GM18526 (cell line): Measurements from ENCODE around the gene DNAJA4.

ENCODE experiments used
- POLR2A ChIP-seq: IDR thresholded peaks from 3 replicates; pipeline ENCODE4 v1.6.1; 2011; ENCODE audit not compliant: insufficient read length; ENCODE audit errors: extremely low read depth

DNAJA4 gene

DNA sequence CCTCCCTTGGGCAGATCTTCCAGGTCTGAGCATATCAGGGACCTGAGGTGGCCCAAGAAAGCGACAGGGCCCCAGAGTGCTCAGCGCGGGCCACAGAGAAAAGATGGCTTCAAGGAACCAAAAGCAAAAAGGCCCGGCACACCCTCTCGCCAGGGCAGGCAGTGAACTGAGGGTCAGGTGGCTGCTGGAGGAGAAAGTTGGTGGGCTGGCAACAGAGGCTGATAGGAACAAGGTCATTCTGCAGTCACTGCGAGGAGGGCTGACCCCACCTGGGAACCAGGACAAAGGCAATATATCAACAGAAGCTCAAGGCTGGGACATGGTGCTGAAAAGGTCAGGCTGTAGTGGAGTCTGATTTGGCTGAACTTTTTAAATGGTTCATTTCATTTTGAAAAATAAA is 27.2 kb upstream of the DNAJA4 start:
- no peak for TF ChIP-seq POLR2A

DNA sequence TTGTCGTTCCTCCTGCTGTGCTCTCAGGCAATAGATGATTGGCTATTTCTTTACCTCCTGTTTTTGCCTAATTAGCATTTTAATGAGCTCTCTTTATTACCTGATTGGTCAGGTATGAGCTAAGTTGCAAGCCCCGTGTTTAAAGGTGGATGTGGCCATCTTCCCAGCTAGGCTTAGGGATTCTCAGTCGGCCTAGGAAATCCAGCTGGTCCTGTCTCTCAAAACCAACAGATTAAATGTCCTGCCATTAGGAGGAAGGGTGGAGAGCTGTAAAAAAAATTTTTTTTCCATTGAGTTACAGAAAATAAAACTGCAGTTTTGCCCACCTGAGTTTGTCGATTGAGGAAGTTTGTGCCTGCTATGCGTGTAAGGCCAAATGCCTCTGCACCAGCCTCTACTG is 24.6 kb upstream of the DNAJA4 start:
- no peak for TF ChIP-seq POLR2A

DNA sequence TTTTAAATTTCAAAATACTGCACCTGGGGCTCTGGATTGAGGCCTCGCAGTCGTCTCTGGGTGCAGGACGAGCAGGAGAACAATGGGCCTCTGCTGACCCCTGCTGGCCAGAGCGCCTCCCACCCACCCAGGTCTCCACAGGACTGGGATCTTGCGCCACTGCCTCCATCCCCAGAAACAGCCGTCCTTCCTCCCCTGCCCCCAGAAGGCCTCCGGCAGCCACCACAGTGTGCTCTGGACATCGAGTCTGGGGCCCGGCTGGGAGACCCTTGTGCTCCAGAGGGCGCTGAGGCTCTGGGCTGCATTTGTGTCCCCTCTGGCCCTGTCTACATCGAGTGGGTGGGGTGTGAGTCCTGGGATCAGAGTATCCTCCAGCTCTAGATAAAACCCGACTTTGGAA is 23.3 kb upstream of the DNAJA4 start:
- TF ChIP-seq POLR2A: no peak

DNA sequence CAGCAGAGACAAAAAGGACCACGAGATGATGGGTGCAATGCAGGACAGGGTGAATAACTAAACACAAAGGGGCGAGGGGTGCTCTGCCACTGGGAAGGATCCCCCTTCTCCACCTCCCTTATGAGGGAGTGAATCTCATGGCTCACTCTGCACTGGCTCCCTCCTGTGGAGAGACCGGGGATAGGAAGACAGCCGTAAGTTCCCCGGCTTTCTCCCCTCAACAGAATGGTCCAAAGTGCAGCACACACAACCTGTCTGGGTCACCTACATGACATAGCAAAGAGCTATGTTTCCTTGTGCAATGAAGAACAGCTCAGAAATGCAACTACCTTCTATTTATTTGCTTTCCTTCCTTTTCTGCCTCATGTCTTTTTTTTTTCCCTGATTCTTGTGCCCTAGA is 22.2 kb upstream of the DNAJA4 start:
- no peak for TF ChIP-seq POLR2A

DNA sequence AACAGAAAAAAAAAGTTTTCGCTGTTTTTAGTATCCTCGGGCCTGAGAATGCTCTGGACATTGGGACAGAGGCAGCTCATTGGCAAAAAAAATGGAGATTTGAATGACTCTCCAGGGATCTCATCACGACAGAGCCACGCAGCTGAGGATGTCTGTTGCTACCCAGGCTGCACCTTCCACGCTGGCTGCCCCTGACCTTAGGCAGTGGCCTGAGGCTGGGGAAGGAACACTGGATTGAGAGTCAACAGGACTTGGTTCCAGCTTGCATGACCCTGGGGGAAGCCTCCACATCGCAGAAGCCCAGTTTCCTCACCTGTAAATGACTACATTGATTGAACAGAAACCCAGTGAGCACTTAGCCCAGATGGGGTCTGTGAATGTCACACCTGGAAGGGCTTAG is 21.3 kb upstream of the DNAJA4 start:
- TF ChIP-seq POLR2A: no peak

DNA sequence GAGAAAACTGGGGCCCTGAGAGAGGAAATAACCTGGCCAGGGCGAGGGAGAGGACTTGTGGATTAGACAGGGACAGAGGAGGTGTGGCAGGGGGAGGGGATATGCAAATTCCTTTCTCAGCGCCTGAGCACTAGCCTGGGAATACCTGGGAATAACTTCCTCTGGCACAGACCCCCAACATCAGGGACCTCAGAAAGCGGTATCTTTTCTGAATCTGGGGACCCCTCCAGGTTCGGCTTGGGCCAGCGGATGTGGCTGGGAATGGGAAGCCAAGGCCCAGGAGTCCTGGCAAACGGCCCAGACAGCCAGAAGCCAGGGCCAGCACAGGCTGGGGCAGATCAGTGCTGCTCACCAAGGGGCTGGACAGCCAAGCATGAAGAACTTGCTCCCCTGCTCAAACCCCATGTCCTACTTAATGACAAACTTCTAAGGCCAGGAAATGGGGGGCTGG is 20.8 kb upstream of the DNAJA4 start:
- no peak for TF ChIP-seq POLR2A

DNA sequence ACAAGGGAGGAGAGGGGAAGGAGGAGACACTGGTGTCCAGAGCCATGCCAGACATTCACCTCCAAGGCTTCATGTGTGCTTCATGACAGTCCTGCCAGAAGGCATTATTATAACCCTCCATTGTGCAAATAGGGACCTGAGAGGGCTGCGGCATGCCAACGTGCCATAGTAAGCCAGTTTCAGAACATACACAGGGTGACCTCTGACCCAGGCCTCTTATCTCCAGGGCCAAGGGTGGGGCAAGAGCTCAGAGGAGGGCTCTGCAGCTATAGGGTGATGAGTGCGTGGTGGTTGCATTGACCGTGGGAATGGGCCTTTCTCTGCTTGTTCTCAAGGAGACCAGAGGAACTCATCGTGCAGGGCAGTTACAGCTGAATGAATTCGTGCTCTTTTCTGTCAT is 20.3 kb upstream of the DNAJA4 start:
- no peak for TF ChIP-seq POLR2A

DNA sequence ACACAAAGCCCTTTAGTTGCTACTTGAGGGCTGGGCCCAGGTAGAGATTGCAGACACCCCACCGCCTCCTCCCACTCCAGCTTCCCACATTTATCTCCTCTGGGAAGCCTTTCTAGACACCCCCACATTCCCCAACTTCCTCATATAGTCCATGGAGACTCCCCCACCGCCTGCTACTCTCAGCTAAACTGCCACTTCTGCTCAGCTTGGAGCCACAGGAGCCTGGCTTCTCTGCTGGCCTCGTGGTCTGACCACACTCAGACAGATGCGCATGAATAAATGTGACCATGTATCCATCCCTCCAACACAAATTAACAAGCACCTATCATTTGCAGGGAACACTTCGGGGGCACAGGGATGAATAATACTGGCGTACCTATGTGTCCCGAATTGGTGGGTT is 19.5 kb upstream of the DNAJA4 start:
- no peak for TF ChIP-seq POLR2A

DNA sequence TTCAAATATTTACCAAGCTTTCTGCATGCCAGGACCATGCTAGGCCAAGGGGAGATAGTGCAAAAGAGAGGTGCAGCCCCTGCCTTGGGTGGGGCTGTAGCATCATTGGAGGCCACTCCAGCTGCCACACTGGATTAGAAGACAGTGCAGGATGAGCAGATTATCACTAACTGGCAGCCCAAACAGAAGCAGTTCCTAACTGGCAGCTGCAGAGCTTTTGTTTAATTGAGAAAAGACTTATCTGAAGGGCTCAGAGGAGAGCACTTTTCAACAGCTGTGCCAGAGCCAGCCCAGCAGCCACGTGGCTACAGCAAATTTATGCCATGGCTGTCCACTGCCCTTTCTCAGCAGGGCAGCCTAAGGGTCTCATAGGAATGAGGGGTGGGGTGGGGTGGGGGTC is 16.5 kb upstream of the DNAJA4 start:
- no peak for TF ChIP-seq POLR2A

DNA sequence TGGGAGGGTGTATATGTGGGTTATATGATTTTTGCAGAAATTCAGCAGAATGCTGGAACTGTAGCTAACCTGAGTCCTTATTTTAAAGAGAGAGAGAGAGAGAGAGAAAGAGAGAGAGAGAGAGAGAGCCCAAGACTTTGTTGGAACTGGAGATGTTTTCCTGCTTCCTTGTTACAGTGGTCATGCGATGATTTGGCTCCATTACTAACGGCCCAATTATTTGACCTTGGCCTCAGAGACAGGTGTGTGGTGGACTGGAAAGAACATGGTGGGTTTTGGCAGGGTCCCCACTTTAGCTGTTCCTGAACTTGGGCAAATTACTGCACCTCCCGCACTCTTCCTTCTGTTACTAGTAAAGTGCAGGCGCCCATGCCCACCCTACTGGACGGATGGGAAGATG is 15.2 kb upstream of the DNAJA4 start:
- TF ChIP-seq POLR2A: no peak

DNA sequence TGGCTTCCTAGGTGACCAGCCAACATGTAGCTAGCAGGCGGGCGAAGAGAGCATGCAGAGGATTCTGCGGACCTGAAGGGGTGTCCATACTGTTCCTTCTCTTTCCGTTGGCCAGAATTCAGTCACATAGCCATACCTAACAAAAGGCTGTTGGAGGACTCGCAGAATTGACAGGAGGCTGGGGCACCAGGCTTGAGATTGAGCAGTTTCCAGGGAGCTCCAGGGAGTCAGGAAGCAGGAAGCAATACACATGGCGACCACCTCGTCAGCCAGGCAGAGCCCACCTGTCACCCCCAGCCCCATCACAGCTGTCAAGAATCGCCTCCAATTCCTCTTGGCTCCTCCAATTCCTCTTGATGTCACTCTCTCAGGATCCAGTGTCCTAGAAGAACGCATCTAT is 13.2 kb upstream of the DNAJA4 start:
- no peak for TF ChIP-seq POLR2A

DNA sequence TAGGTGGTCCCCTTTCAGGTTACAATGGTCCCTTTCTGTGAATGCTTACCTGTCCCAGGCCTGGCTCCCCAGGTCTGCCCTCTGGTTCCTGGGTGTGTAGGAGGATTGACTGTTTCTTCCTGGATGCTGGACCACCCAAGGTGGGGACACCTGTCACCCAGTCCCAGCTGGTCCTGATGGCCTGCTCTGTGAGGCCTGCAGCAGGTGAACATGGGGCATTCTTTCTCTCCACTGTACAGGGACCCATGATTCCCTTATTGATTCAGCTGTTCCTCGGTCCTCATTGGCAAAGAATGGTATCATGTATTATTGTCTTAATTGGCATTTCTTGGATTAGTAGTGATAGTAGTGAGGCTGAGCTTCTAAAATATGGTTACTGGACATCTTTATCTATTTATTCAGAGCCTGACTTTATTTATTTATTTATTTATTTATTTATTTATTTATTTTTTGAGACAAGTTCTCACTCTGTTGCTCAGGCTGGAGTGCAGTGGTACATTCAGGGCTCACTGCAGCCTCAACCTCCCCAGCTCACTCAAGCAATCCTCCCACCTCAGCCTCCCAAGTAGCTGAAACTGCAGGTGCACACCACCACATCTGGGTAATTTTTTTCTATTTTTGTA is 8.8 kb upstream of the DNAJA4 start:
- no peak for TF ChIP-seq POLR2A

DNA sequence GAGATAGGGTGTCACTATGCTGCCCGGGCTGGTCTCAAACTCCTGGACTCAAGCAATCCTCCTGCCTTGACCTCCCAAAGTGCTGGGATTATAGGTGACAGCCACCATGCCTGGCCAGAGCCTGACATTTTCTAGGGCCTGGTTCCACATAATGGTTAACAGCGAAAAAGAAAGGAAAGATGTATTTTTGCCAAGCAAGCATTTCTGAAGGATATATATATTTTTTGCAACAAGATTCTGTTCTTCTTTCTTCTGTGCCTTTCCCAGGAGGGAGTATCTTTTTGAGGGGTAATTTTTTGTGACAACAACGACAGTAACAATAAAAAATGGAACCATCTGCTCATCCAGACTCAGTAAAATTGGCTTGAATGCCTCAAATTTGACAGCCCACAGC is 8.3 kb upstream of the DNAJA4 start:
- no peak for TF ChIP-seq POLR2A

DNA sequence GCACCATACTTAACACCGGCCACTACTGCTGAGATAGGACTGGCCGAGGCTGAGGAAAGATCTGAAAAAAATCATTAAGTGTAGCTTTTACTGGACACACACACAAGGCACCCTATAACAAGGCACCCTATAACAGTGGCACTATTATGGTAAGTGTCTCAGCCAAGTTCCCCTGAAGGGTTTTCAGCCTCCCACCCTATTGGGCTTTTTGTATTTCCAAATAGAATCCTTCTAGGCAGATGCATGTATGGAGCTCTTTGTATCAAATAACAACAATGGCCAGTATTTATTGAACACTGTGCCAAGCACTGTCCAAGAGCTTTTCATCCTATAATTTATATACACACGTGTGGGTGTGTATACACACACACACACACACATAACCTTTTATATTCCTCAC is 6.7 kb upstream of the DNAJA4 start:
- TF ChIP-seq POLR2A: no peak

DNA sequence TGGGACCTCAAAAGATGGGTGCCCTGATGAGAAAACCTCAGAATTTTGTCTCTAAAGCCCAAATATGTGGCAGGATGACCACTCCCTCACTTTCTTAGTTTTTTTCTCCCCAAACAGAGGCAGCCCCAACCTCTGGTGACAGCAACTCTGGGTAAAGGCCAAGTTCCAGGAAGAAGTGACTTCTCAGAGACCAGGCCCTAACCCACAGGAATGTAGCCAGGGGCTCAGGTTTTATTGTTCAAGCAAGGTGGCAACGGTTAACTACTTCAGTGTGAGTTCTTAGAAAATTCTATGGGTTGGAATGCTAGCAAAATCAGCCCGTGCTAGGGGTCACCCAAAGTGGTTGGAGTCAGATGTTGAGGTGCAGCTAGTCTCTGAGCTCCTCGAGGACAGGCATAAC is 5.1 kb upstream of the DNAJA4 start:
- no peak for TF ChIP-seq POLR2A

DNA sequence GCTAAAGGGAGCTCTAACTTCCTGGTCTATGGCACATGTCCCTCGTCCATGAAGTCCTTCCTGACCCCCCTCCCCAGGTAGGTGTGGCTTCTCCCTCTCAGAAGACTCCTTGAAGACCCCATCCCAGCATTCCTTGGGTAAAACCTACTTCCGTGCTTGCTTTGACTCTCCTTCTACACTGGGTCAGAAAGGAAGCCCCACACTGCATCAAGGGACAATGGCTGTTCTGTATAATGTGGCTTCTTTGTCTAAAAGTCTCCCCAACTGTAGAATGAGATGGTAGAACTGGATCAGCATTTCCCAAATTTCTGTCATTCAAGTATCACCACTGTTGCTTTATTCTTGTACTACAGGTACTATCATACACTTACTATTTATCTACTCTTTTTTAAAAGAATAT is 3.9 kb upstream of the DNAJA4 start:
- TF ChIP-seq POLR2A: no peak

DNA sequence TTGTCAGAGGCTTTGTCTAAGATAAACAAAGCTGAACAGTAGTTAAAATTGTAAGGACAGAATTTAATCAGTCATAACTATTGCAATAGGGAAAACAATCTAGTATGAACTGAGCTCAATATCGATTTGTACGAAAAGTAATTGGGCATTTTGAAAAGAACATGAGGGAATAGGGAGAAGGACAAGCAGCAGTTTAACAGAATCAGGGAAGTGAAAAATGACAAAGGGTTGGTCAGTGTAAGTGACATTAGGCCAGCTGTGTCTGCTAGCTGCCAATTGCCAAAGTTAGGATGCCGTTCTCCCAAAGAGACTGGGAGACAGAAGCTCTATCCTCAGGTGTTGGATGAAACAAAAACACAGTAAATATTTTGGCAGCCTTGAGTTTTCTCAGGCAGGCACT is 3.3 kb upstream of the DNAJA4 start:
- TF ChIP-seq POLR2A: no peak

DNA sequence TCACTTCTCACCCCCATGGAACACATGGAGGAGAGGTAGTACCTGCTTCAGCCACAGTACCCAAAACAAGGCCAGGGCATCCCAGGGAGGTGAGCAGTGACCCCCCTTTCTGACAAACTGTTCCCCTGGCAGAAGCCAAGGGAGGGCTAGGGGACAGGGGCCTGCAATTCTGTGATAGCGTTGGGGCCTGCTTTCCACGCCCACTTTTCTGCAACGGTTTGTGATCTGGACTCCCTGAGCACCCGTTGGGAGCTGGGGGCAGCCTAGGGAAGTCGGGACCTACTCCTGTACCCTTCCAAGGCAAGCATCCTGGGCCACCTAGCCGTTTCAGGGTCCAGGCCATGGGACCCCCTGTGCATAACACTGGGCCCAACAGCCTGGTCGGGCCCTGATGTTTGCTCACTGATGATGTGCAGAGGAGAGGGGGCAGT is 996 bp upstream of the DNAJA4 start:
- no peak for TF ChIP-seq POLR2A

DNA sequence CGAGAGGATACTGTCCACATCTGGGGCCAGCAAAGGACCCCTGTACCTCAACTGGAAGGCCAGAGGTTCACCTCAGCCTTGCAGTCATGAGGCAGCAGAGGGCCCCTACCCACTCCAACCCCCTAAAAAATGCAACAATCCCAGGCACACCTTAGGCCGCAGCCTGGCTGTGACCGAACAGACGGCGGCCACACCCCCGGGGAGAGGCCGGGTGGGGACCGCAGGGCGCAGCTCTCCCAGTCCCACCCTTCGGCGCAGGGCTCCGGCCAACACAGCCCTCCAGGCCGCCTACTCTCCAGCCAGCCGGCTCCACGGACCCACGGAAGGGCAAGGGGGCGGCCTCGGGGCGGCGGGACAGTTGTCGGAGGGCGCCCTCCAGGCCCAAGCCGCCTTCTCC is 457 bp upstream of the DNAJA4 start:
- TF ChIP-seq POLR2A: no peak

DNA sequence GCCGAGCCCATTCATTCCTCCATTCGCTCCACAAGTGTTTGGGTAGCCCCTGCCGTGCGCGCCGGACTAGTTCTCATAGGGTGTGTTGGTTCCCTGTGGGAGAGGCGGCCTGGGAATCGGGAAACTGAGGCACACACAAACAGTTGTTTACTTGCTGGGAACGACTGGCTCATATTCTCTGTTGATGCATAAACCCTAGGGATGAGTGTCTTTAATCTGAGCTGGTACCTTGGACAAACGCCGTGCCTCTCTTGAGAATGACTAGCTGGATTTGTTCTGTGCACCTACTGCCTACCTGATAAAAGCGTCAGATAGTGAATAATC is 737 bp downstream of the DNAJA4 start:
- no peak for TF ChIP-seq POLR2A
